Coronary artery (tissue), 2 donors: ENCODE measurements around the gene PDGFRB.

ENCODE experiments used
- DNase-seq: peaks from one replicate; pipeline ENCODE4 v3.0.0-alpha.2; 2017; ENCODE audit warnings: low spot score
- H3K27ac ChIP-seq, 2 donors: fragments of 200-600 bp; sonication (generic); one replicate each; pipeline ENCODE4 v1.5.1; 2016 to 2019
- H3K4me3 ChIP-seq: fragments of 200-600 bp; sonication (generic); 2 replicates; pipeline ENCODE4 v1.5.1; 2016; ENCODE audit warnings: mild to moderate bottlenecking, moderate library complexity
- CTCF ChIP-seq: fragments of 200-600 bp; sonication (generic); IDR thresholded peaks from one replicate; pipeline ENCODE4 v1.5.1; 2019; ENCODE audit warnings: antibody characterized with exemption

Gene PDGFRB

GRCh38 chr5:150137168-150137957 lies 18.3 kb downstream of the PDGFRB start:
- no peak for TF ChIP-seq CTCF
- Histone ChIP-seq H3K27ac (peak overlapping the region; percentile 96 to 98), H3K4me3 (peak overlapping the region; percentile 47)
- no peak for DNase-seq

GRCh38 chr5:150136305-150137167 lies 19.1 kb downstream of the PDGFRB start:
- no peak for DNase-seq
- H3K27ac ChIP-seq = peak overlapping the region; percentile 96 to 98
- no peak for TF ChIP-seq CTCF
- H3K4me3 ChIP-seq = peak overlapping the region; percentile 47

GRCh38 chr5:150135557-150136304 lies 19.9 kb downstream of the PDGFRB start:
- no peak for TF ChIP-seq CTCF
- H3K27ac ChIP-seq = peak overlapping the region; percentile 96 to 98
- no peak for DNase-seq

GRCh38 chr5:150134198-150134588 lies 21.5 kb downstream of the PDGFRB start:
- no peak for TF ChIP-seq CTCF
- DNase-seq = no peak
- H3K4me3 ChIP-seq = no peak overlapping the region
- peak overlapping the region; percentile 96 to 98 for H3K27ac ChIP-seq

More at GRCh38 chr5:150135557-150136304, 19.9 kb downstream of the PDGFRB start:
- peak overlapping the region; percentile 23 for H3K4me3 ChIP-seq

GRCh38 chr5:150133581-150134197 lies 22.0 kb downstream of the PDGFRB start:
- DNase-seq = no peak
- H3K27ac ChIP-seq = peak overlapping the region; percentile 96 to 98
- peak overlapping the region; percentile 17 for H3K4me3 ChIP-seq
- TF ChIP-seq CTCF = no peak

GRCh38 chr5:150132740-150133139 lies 22.9 kb downstream of the PDGFRB start:
- no peak for DNase-seq
- peak overlapping the region; percentile 96 to 98 for H3K27ac ChIP-seq
- H3K4me3 ChIP-seq = no peak overlapping the region
- TF ChIP-seq CTCF = no peak
